Stomach (tissue), 9 donors: ENCODE measurements around the gene SPNS1. TPM values are rescaled to one million over a fixed set of nuclear protein-coding genes. Genes with fewer than 3 reads are reported as not detected.
"Not testable (repeated sequence)": the region's sequence is repeated elsewhere in the genome, so short reads cannot be mapped to it uniquely, and the experiment has no call there.

Source experiments
- DNase-seq, 2 donors: peaks; one replicate each; pipeline versions ENCODE4 v3.0.0 to v3.0.0-alpha.2; 2013 to 2019
- H3K27ac ChIP-seq, 5 donors: fragments of 200-600 bp in 4 of 5; sonication (generic) in 4 of 5; one replicate each; pipeline ENCODE4 v1.5.1; 2013 to 2019; ENCODE audit warnings: mild to moderate bottlenecking in 1 of 5, moderate library complexity in 1 of 5
- H3K27me3 ChIP-seq, 3 donors: fragments of 200-600 bp; sonication (generic); one replicate each; pipeline ENCODE4 v1.5.1; 2017 to 2019; ENCODE audit warnings: mixed run types in 1 of 3
- H3K36me3 ChIP-seq, 4 donors: fragments of 200-600 bp; sonication (generic); 1 replicate in 3 of 4; 2 replicates in 1 of 4; pipeline ENCODE4 v1.5.1; 2016 to 2019
- H3K4me1 ChIP-seq, 4 donors: fragments of 200-600 bp; sonication (generic); one replicate each; pipeline ENCODE4 v1.5.1; 2016 to 2019
- H3K4me3 ChIP-seq, 4 donors: fragments of 200-600 bp; sonication (generic) in 3 of 4; one replicate each; pipeline ENCODE4 v1.5.1; 2016 to 2019; ENCODE audit warnings: mild to moderate bottlenecking in 1 of 4
- H3K9me3 ChIP-seq, 4 donors: fragments of 200-600 bp; sonication (generic); one replicate each; pipeline ENCODE4 v1.5.1; 2016 to 2019
- CTCF ChIP-seq, 7 experiments: fragments of 450-650 bp in 4 of 7; fragments of 200-600 bp in 3 of 7; sonication (generic) in 3 of 7; IDR thresholded peaks; one replicate each; pipeline ENCODE4 v1.5.1; 2016 to 2019; ENCODE audit warnings: antibody characterized with exemption in 7 of 7, control low read depth in 2 of 7, mild to moderate bottlenecking in 1 of 7
- EP300 ChIP-seq: sonication (generic); formaldehyde crosslinking; IDR thresholded peaks from one replicate; pipeline ENCODE4 v1.6.1; 2017; ENCODE audit warnings: antibody characterized with exemption
- POLR2A ChIP-seq, 4 donors: fragments of 450-650 bp; IDR thresholded peaks; one replicate each; pipeline ENCODE4 v1.6.1; 2016; ENCODE audit warnings: antibody characterized with exemption in 4 of 4, control low read depth in 2 of 4, mild to moderate bottlenecking in 1 of 4, moderate library complexity in 1 of 4
- POLR2AphosphoS5 ChIP-seq, 3 donors: sonication (generic); formaldehyde crosslinking; IDR thresholded peaks; one replicate each; pipeline ENCODE4 v1.6.1; 2016; ENCODE audit warnings: antibody characterized with exemption in 3 of 3
- WGBS, 5 donors: extraction: QIAGEN DNeasy Blood & Tissue Kit in 3 of 5; methylation state at CpG; one replicate each; pipeline versions ENCODE4 v1.1.5 to v1.1.7; 2013 to 2018; 5-methylcytosine and 5-hydroxymethylcytosine counted together
- intact Hi-C: fragments of 100-400 bp; cut with DNase I; formaldehyde crosslinking; loops from one replicate; pipeline ENCODE4 v1.15.1; 2023; ENCODE audit warnings: low total_unique reads
- polyA plus RNA-seq, 3 donors: library from polyadenylated mRNA; stranded (reverse); fragments of 200-250 nt; gene quantifications; one replicate each; pipeline ENCODE4 v1.2.3, GENCODE V29; 2013
- total RNA-seq, 5 donors: library from RNA; depleted of rRNA; stranded (reverse); fragments of >200 nt; gene quantifications; one replicate each; pipeline versions ENCODE4 v1.1.0 to v1.2.3, GENCODE V29; 2014 to 2016
- donor health status: healthy with polysubstance abuse.
- donor health status: Bipolar disorder and iron deficiency.
- donor health status: healthy.

The SPNS1 gene
- total and polyA plus RNA-seq, 8 donors: 6.1 to 48.3 (median 20.3) TPM

GRCh38 chr16:28936784-28937155, 37.8 kb upstream of the SPNS1 start:
- Histone ChIP-seq H3K4me3 (peak overlapping the region in 3 of 4 donors; percentile 26 to 39 (median 31)), H3K27me3 (no peaks in the 10 kb centered on the region), H3K27ac (no peak overlapping the region), H3K9me3 (no peaks in the 10 kb centered on the region), H3K36me3 (no peaks in the 10 kb centered on the region), H3K4me1 (peaks cover 4 to 19% (median 12%) of the 10 kb centered on the region in 4 donors)
- intact Hi-C loops: loop anchor here (10.0 kb wide), 1 partner anchor 52 kb away; no protein-coding TSS in a partner anchor
- WGBS, 5 donors: 65 to 75% (median 70%) methylated on average over 24 to 26 of the region's 26 CpGs
- no peak for DNase-seq
- no peak for TF ChIP-seq CTCF (IDR thresholded peaks at IDR 0.05)

GRCh38 chr16:28937222-28937876, 37.2 kb upstream of the SPNS1 start:
- no peaks in the 10 kb centered on the region for H3K36me3 ChIP-seq
- intact Hi-C loops: loop anchor here (10.0 kb wide), 1 partner anchor 53 kb away; no protein-coding TSS in a partner anchor
- H3K4me3 ChIP-seq: no peak overlapping the region
- H3K27ac ChIP-seq: no peak overlapping the region
- no peaks in the 10 kb centered on the region for H3K27me3 ChIP-seq
- H3K9me3 ChIP-seq: no peaks in the 10 kb centered on the region
- H3K4me1 ChIP-seq: peaks cover 4 to 19% (median 12%) of the 10 kb centered on the region in 4 donors
- DNase-seq: no peak
- 73 to 86% (median 78%) methylated on average over 8 to 14 of the region's 14 CpGs for WGBS, 5 donors
- TF ChIP-seq POLR2A (IDR thresholded peaks at IDR 0.05) (no peak), CTCF (IDR thresholded peaks at IDR 0.05) (no peak), EP300 (no peak), POLR2AphosphoS5 (IDR thresholded peaks at IDR 0.05) (no peak)

GRCh38 chr16:28938721-28939120, 35.9 kb upstream of the SPNS1 start:
- 82 to 86% (median 84%) methylated on average over 5 to 7 of the region's 7 CpGs for WGBS, 5 donors
- Histone ChIP-seq H3K9me3 (no peaks in the 10 kb centered on the region), H3K4me1 (peaks cover 4 to 19% (median 12%) of the 10 kb centered on the region in 4 donors), H3K27ac (no peak overlapping the region), H3K4me3 (no peak overlapping the region), H3K36me3 (no peaks in the 10 kb centered on the region), H3K27me3 (no peaks in the 10 kb centered on the region)
- intact Hi-C loops: loop anchor here (10.0 kb wide), 1 partner anchor 54 kb away; no protein-coding TSS in a partner anchor
- no peak for DNase-seq
- TF ChIP-seq CTCF (IDR thresholded peaks at IDR 0.05): no peak
- TF ChIP-seq POLR2A (IDR thresholded peaks at IDR 0.05): no peak
- TF ChIP-seq EP300: no peak
- no peak for TF ChIP-seq POLR2AphosphoS5 (IDR thresholded peaks at IDR 0.05)

- H3K36me3 ChIP-seq, H3K27ac ChIP-seq, DNase-seq, H3K27me3 ChIP-seq, H3K9me3 ChIP-seq, H3K4me3 ChIP-seq: not testable (repeated sequence)
- intact Hi-C loops: loop anchor here (10.0 kb wide), 1 partner anchor 55 kb away; no protein-coding TSS in a partner anchor
- WGBS, 5 donors: 88 to 94% (median 91%) methylated on average over 7 of the region's 7 CpGs
- peaks cover 4 to 19% (median 12%) of the 10 kb centered on the region in 4 donors for H3K4me1 ChIP-seq
Measured at GRCh38 chr16:28939825-28940224, 34.8 kb upstream of the SPNS1 start.

GRCh38 chr16:28943281-28943680, 31.3 kb upstream of the SPNS1 start:
- H3K27me3 ChIP-seq: no peaks in the 10 kb centered on the region
- H3K9me3 ChIP-seq: no peaks in the 10 kb centered on the region
- no peak overlapping the region for H3K4me3 ChIP-seq
- no peaks in the 10 kb centered on the region for H3K36me3 ChIP-seq
- peaks cover 9 to 12% (median 11%) of the 10 kb centered on the region in 4 donors for H3K4me1 ChIP-seq
- TF ChIP-seq POLR2AphosphoS5 (IDR thresholded peaks at IDR 0.05) (no peak), POLR2A (IDR thresholded peaks at IDR 0.05) (no peak), EP300 (no peak), CTCF (IDR thresholded peaks at IDR 0.05) (no peak)
- intact Hi-C loops: no loop called here
- no peak overlapping the region for H3K27ac ChIP-seq
- DNase-seq: no peak
